Retinal pigment epithelial cell (primary cell): ENCODE data around the gene TBC1D24.
A peak's percentile ranks its signal among the peaks of the same experiment; 100 is the strongest.

ENCODE experiments used
- DNase-seq: peaks from one replicate; pipeline ENCODE4 v3.0.0-alpha.2; 2010; ENCODE audit warnings: low read depth
- H3K4me3 ChIP-seq: 2 replicates; pipeline ENCODE4 v1.5.1; 2011; ENCODE audit warnings: mild to moderate bottlenecking, low read length, control low read depth, moderate library complexity
- TF ChIP-seq, protein P1 (sequence below): conservative IDR thresholded peaks from 2 replicates; pipeline ENCODE4 v1.5.1; 2011; ENCODE audit warnings: low read depth, low read length, control low read depth, inconsistent platforms

The TBC1D24 gene

DNA sequence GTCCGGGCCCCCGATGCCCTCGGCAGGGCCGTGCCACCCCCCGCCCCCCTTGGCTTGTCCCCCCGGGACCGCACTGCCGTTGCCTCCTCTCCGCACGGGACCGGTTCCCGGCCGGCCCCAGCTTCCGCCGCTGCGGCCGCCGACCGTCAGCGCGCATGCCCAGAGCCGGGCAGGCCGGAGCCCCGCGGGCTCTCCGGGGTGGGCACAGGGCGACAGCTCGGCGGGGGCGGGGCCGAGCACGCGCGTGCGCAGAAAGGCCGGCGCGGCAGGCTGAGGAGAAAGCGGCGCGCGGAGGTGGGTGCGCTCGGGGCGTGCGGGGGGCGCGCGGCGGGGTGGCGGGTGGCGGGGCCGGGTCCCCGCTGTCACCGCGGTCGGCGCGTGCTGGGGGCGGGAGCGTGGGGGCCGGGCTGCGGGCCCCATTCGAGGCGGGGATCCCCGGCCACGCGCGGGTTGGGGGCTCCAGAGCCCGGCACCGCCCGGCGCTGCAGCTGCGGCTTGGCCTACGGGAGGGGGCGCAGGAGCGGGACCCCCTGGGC is at the start of gene TBC1D24:
TBC1D24 (plus strand) TSS at position 251 of the 536 bp plus-strand sequence. CDS start 21,022 bp downstream, outside the sequence.
- DNase-seq = no peak
- TF ChIP-seq, protein P1, sequence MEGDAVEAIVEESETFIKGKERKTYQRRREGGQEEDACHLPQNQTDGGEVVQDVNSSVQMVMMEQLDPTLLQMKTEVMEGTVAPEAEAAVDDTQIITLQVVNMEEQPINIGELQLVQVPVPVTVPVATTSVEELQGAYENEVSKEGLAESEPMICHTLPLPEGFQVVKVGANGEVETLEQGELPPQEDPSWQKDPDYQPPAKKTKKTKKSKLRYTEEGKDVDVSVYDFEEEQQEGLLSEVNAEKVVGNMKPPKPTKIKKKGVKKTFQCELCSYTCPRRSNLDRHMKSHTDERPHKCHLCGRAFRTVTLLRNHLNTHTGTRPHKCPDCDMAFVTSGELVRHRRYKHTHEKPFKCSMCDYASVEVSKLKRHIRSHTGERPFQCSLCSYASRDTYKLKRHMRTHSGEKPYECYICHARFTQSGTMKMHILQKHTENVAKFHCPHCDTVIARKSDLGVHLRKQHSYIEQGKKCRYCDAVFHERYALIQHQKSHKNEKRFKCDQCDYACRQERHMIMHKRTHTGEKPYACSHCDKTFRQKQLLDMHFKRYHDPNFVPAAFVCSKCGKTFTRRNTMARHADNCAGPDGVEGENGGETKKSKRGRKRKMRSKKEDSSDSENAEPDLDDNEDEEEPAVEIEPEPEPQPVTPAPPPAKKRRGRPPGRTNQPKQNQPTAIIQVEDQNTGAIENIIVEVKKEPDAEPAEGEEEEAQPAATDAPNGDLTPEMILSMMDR = no peak
- H3K4me3 ChIP-seq = peak within 1 kb of the TSS; percentile 58

DNA sequence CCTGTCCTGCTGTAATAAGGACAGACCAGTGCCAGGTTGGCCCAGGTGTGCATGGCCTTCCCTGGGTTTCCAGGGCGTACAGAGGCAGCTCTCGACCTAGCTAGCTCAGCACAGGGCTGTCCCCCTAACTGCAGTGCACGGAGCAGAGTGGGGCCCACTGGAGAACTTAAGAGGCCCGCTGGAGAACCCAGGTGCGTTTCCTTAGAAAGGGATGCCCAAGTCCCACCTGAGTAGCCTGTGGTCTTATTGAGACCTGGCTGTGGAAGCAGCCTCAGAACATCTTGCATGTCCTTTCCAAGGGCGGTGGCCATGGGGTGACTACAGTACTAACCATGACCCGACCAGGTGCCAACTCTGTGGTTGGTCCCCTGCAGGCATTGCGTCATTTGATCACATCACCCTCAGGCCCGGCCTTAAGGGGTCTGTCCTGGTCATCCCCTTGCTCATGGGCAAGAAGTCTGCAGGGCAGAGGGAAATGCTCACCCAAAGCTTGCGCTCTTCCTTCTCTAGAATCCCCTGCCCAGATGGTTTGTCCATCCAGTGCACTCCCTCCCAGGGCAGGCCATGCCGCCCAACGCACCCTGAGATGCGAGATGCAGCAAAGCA is 49.0 kb upstream of the TBC1D24 start:
- DNase-seq = no peak
- TF ChIP-seq, protein P1 = no peak
- H3K4me3 ChIP-seq = no peak overlapping the region

DNA sequence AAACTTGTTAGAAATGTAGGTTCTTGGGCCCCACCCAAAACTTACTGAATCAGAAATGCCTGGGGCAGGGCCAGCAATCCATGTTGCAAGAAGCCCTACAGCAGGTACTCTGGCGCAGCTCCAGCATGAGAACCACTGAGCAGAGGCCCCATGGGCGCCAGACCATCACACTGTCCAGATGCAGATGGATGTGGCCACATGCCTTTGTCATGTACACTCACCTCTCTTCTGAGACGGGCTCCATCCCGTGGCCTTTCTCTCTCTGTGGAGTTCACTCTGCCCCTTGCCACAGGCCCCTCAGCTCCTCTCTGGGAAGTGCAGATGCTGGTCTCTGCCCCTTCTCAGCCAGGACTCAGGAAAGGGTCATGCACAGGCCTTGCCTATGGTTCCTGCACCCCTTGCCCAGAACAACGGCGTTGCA is 48.0 kb upstream of the TBC1D24 start:
- DNase-seq = no peak
- no peak overlapping the region for H3K4me3 ChIP-seq
- TF ChIP-seq, protein P1 = no peak

DNA sequence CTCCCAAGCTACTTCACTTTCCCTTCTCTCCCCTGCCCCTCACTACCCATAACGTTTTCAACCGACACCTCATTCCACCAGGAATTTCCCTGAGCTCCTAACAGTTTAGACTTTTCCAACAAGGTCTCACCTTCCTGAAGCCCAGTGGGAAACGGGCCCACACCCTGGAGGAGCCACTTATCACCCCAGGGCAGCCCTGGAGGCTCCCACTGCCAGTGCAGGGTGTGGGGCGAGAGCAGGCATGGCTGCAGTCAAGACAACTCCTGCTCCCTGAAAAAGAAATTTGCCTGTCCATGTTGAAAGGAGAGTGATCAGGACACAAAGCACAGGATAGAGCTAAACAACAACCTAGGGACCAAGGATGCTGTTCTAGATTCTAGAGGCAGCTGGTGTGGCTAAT is 47.4 kb upstream of the TBC1D24 start:
- TF ChIP-seq, protein P1 = no peak
- no peak for DNase-seq

DNA sequence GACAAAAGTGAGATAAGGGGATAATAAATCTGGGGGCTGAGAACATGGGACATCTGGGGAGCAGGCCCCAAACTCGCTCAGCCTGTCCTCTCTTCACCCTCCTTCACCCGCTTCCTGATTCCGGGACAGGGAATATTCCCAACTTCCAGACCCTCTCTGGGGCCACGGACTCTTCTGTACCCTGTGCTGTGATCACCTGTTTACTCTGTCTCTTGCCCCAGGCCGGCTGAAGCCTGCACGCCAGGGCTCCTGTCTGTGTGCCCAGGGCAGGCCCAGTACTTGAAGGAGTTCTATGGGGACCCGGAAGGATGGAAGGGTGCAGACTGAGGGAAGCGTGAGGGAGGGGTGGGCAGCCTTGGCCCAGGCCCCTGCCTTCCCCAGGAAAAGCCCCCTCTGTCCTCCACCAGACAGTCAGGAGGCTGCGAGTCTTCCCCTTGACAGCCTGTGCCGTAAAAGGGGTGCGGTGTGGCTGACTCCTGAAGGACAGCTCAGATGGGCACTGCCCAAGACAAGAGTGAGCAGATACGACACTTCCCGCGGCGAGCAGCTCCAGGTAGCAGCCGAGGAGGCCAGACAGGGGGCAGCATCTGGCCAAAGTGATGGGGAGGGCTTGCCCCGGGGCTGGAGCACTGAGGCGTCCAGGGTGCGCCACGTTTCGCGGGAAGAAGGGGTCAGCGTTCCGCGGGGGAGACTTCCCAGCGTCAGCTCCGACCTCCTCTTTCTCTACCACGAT is 46.7 kb upstream of the TBC1D24 start:
- TF ChIP-seq, protein P1 = peak; percentile 33
- H3K4me3 ChIP-seq = peak overlapping the region; percentile 62
- DNase-seq = no peak

More for the DNA sequence above, 47.4 kb upstream of the TBC1D24 start:
- no peak overlapping the region for H3K4me3 ChIP-seq

DNA sequence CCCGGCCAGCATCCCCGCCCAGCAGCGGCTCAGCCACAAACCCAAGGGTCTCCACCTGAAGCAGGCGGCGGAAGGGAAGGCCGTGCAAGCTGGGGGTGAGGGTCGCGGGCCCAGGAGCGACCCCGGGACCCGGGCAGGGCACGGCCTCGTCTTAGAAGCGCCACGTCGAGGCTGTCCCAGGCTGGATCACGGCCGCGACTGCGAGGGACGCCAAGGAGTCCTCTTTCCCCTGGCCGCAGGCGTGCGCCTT is 46.2 kb upstream of the TBC1D24 start:
- H3K4me3 ChIP-seq = peak overlapping the region; percentile 62
- no peak for DNase-seq
- TF ChIP-seq, protein P1 = no peak
